GM12878 (cell line): ENCODE measurements around the gene CHAC1. TPM values are rescaled to one million over a fixed set of nuclear protein-coding genes. Genes with fewer than 3 reads are reported as not detected.

ENCODE experiments used
- ATAC-seq: fragments of 200-7000 bp; cut with Tn5 transposase; 3 replicates; pipeline ENCODE4 v1.9.1; 2020; ENCODE audit warnings: mild to moderate bottlenecking, moderate library complexity
- BruUV-seq: library from RNA; stranded (reverse); fragments of 400-500 nt; replicated peaks from 2 replicates; lab custom pipeline; 2021; lab: Mats Ljungman, UMichigan
- CTCF ChIA-PET: fragments of 300-600 bp; sonication (Branson Sonifier 250); formaldehyde crosslinking; extraction: SDS; loops from one replicate; lab custom pipeline; 2021; ENCODE audit warnings: inconsistent platforms; lab: Yijun Ruan, JAX
- POLR2A ChIA-PET: fragments of 350-600 bp; formaldehyde crosslinking; extraction: SDS; loops from one replicate; lab custom pipeline; 2021; ENCODE audit warnings: inconsistent platforms; lab: Charles Lee
- RAD21 ChIA-PET: fragments of 300-600 bp; sonication (Branson Sonifier 250); formaldehyde crosslinking; loops from one replicate; lab custom pipeline; 2023; ENCODE audit warnings: antibody characterized with exemption; ENCODE audit not compliant: unreplicated experiment; lab: Charles Lee
- SMC1A ChIA-PET: fragments of 300-600 bp; sonication (Branson Sonifier 250); formaldehyde crosslinking; loops from one replicate; lab custom pipeline; 2023; ENCODE audit not compliant: unreplicated experiment, uncharacterized antibody; lab: Charles Lee
- DNase-seq: peaks from one replicate; pipeline ENCODE4 v3.0.0-alpha.2; 2011; ENCODE audit warnings: low read depth, low spot score
- FAIRE-seq: peaks from 3 replicates; lab custom pipeline; 2011; peaks lifted over from hg19 to GRCh38; lab: Jason Lieb, UNC
- H2AFZ ChIP-seq: 2 replicates; pipeline ENCODE4 v1.6.0; 2011; ENCODE audit warnings: low read depth, low read length, control low read depth; ENCODE audit not compliant: control insufficient read depth
- H3K27ac ChIP-seq: 2 replicates; pipeline ENCODE4 v1.5.1; 2011; ENCODE audit warnings: control low read depth; ENCODE audit not compliant: control insufficient read depth, insufficient read depth
- H3K27me3 ChIP-seq, 2 experiments: replicated peaks in 1 of 2; 2 replicates each; pipeline versions ENCODE4 v1.6.0 to v1.6.1; 2011; ENCODE audit warnings: low read length in 1 of 2; ENCODE audit not compliant: control insufficient read depth in 2 of 2, insufficient read depth in 2 of 2
- H3K36me3 ChIP-seq, 2 experiments: 2 replicates each; pipeline ENCODE4 v1.5.1; 2011; ENCODE audit warnings: low read length in 1 of 2; ENCODE audit not compliant: control insufficient read depth in 2 of 2, insufficient read depth in 2 of 2
- H3K4me1 ChIP-seq: 2 replicates; pipeline ENCODE4 v1.6.1; 2011; ENCODE audit warnings: mild to moderate bottlenecking, low read length, moderate library complexity, mixed read lengths; ENCODE audit not compliant: control insufficient read depth, insufficient read depth
- H3K4me2 ChIP-seq: 2 replicates; pipeline ENCODE4 v1.6.0; 2011; ENCODE audit warnings: control low read depth; ENCODE audit not compliant: control insufficient read depth, insufficient read depth
- H3K4me3 ChIP-seq: fragments of 200-600 bp; sonication (generic); 2 replicates; pipeline ENCODE4 v1.5.1; 2016
- H3K79me2 ChIP-seq: 2 replicates; pipeline ENCODE4 v1.6.0; 2011; ENCODE audit warnings: low read length; ENCODE audit not compliant: control insufficient read depth, insufficient read depth
- H3K9ac ChIP-seq: 2 replicates; pipeline ENCODE4 v1.8.0; 2011; ENCODE audit warnings: low read length, control low read depth, mixed read lengths; ENCODE audit not compliant: control insufficient read depth, insufficient read depth
- H3K9me3 ChIP-seq: replicated peaks from 3 replicates; pipeline ENCODE4 v1.5.1; 2011; ENCODE audit warnings: mild to moderate bottlenecking, low read length; ENCODE audit not compliant: control insufficient read depth, insufficient read depth
- H4K20me1 ChIP-seq: 2 replicates; pipeline ENCODE4 v1.6.0; 2011; ENCODE audit not compliant: control insufficient read depth, insufficient read depth
- DPF2 ChIP-seq: fragments of 450-650 bp; IDR thresholded peaks from 2 replicates; pipeline ENCODE4 v1.6.1; 2017; ENCODE audit warnings: mild to moderate bottlenecking
- GABPA ChIP-seq: IDR thresholded peaks from 2 replicates; pipeline ENCODE4 v1.6.1; 2014; ENCODE audit warnings: antibody characterized with exemption, low read depth, mild to moderate bottlenecking, inconsistent platforms
- JUND ChIP-seq: IDR thresholded peaks from 2 replicates; pipeline ENCODE4 v1.6.1; 2012; ENCODE audit warnings: low read depth, mild to moderate bottlenecking, low read length, improper control_type of control experiment, moderate library complexity
- POLR2AphosphoS5 ChIP-seq: IDR thresholded peaks from 2 replicates; pipeline ENCODE4 v1.6.1; 2011; ENCODE audit warnings: mild to moderate bottlenecking, low read length, inconsistent platforms
- WGBS: methylation state at CpG from one replicate; pipeline ENCODE4 v1.1.6; 2016; ENCODE audit warnings: low lambda C conversion rate; ENCODE audit not compliant: insufficient replicate concordance, insufficient coverage; ENCODE audit errors: missing lambda C conversion rate; 5-methylcytosine and 5-hydroxymethylcytosine counted together
- in situ Hi-C: fragments of 300-500 bp; cut with MboI; formaldehyde crosslinking; loops from 9 replicates; pipeline ENCODE4 v1.14.3; 2018; ENCODE audit warnings: mixed read lengths
- intact Hi-C: fragments of 100-400 bp; cut with micrococcal nuclease; formaldehyde crosslinking; loops from one replicate; pipeline ENCODE4 v1.14.2; 2022; ENCODE audit not compliant: unreplicated experiment
- polyA plus RNA-seq, 11 experiments: library from polyadenylated mRNA; depleted of rRNA in 4 of 11; unstranded in 6 of 11; stranded (reverse) in 5 of 11; fragments of >200 nt; fragmentation: Nextera tagmentation in 4 of 11; fragmentation: Illumina TruSeq in 1 of 11; extraction: Ambion mirVana in 4 of 11; extraction: Trizol in 1 of 11; gene quantifications; 1 replicate in 1 of 11; 2 replicates in 10 of 11; pipeline versions ENCODE4 v1.2.1 to v1.2.3, GENCODE V29; 2011 to 2016; ENCODE audit warnings: inconsistent platforms in 2 of 11, missing spikeins in 2 of 11, low read depth in 1 of 11
- total RNA-seq, 4 experiments: library from RNA; depleted of rRNA in 3 of 4; stranded (reverse); fragments of >200 nt in 3 of 4; fragmentation: Illumina TruSeq in 1 of 4; extraction: Trizol in 1 of 4; gene quantifications; 2 replicates each; pipeline versions ENCODE4 v1.2.1 to v1.2.3, GENCODE V29; 2013 to 2021
- TF ChIP-seq, protein P1 (sequence below): fragments of 450-650 bp; formaldehyde crosslinking; IDR thresholded peaks from 2 replicates; pipeline ENCODE4 v1.4.0; 2020; ENCODE audit warnings: mild to moderate bottlenecking, moderate library complexity

Gene CHAC1
- total and polyA plus RNA-seq, 10 of the 15 experiments (the other 5 are each of a cell fraction or from before 2014, with no cell fraction given) = 0.37 to 5.9 (median 3.3) TPM

DNA sequence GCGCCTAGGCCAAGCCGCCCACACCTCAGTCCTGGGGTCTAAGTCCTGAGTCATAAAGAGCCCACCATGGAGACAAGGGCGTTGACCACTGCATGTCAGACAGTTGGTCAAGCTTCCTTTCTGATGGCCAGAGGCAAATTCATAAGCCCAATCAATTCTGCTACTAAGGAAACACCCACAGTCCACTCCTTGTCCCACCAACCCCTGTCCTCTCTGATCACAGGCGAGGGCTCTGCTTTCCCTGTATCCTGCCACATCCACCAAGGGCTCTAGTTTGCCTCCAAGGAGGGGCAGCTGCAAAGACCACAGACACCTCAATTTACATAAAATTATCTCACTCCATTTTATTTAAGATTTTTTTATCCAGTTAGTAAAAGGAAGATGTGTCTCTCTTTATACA is 25.3 kb downstream of the CHAC1 start (continued):
- TF ChIP-seq, protein P1, sequence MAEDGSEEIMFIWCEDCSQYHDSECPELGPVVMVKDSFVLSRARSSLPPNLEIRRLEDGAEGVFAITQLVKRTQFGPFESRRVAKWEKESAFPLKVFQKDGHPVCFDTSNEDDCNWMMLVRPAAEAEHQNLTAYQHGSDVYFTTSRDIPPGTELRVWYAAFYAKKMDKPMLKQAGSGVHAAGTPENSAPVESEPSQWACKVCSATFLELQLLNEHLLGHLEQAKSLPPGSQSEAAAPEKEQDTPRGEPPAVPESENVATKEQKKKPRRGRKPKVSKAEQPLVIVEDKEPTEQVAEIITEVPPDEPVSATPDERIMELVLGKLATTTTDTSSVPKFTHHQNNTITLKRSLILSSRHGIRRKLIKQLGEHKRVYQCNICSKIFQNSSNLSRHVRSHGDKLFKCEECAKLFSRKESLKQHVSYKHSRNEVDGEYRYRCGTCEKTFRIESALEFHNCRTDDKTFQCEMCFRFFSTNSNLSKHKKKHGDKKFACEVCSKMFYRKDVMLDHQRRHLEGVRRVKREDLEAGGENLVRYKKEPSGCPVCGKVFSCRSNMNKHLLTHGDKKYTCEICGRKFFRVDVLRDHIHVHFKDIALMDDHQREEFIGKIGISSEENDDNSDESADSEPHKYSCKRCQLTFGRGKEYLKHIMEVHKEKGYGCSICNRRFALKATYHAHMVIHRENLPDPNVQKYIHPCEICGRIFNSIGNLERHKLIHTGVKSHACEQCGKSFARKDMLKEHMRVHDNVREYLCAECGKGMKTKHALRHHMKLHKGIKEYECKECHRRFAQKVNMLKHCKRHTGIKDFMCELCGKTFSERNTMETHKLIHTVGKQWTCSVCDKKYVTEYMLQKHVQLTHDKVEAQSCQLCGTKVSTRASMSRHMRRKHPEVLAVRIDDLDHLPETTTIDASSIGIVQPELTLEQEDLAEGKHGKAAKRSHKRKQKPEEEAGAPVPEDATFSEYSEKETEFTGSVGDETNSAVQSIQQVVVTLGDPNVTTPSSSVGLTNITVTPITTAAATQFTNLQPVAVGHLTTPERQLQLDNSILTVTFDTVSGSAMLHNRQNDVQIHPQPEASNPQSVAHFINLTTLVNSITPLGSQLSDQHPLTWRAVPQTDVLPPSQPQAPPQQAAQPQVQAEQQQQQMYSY (CRISPR knock-in tag) = no peak
- TF ChIP-seq, all 136 proteins: peak for 0

DNA sequence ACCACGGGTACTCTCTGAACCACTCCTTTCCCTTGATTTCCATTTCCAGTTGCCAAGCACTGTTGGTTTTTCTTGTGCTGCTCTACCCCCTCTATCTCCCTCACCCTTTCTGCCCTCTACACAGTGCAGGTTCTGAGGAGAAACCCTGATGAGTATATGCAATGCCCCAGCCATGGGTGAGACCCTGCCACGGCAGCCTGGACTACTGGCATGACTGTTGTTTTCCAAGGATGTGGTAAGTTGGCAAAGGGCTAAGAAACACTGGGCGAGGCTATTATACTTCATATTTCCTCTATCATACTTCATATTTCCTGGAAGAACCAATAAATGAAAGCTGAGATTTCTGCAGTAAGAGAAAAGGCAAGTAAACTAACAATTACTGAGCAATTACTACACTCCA is 27.9 kb downstream of the CHAC1 start:
- DNase-seq (no peak), FAIRE-seq (no peak)
- SMC1A ChIA-PET = interaction anchor here (1.3 kb wide), 1 partner anchor 25 kb away, joined by 3 read pairs; no protein-coding TSS in a partner anchor
- RAD21 ChIA-PET = no interaction called here
- intact Hi-C loops (no loop called here), in situ Hi-C loops (no loop called here)
- Histone ChIP-seq H3K36me3 (peaks cover 23 to 39% of the 10 kb centered on the region in 2 experiments), H3K4me3 (no peak overlapping the region), H3K4me2 (no peak overlapping the region), H3K9ac (no peak overlapping the region), H2AFZ (no peak overlapping the region), H3K27me3 (no peaks in the 10 kb centered on the region)
- CTCF ChIA-PET = interaction anchor here (1.6 kb wide), 1 partner anchor 41 kb away, joined by 3 read pairs; no protein-coding TSS in a partner anchor
- BruUV-seq = no TSS peak
- TF ChIP-seq GABPA = no peak
- no peak for TF ChIP-seq DPF2
- no peak for TF ChIP-seq JUND
- TF ChIP-seq POLR2AphosphoS5 = no peak
- TF ChIP-seq, all 136 proteins: peak for 0
- POLR2A ChIA-PET = no interaction called here
- H3K4me1 ChIP-seq = no peaks in the 10 kb centered on the region
- no peaks in the 10 kb centered on the region for H3K9me3 ChIP-seq
- 100% methylated on average over 3 of the region's 3 CpGs for WGBS
- H4K20me1 ChIP-seq = no peaks in the 10 kb centered on the region
- H3K27ac ChIP-seq = no peak overlapping the region
- ATAC-seq = no peak
- no peaks in the 10 kb centered on the region for H3K79me2 ChIP-seq
